Adrenal gland (tissue), 5 donors: ENCODE data around the gene PPP3CA.

Experiments
- POLR2A ChIP-seq, 2 donors: fragments of 450-650 bp; IDR thresholded peaks; one replicate each; pipeline ENCODE4 v1.6.1; 2017; ENCODE audit warnings: antibody characterized with exemption in 2 of 2, mild to moderate bottlenecking in 2 of 2, moderate library complexity in 1 of 2
- TF ChIP-seq, protein P1 (sequence below), 6 experiments: fragments of 450-650 bp in 4 of 6; fragments of 200-600 bp in 2 of 6; sonication (generic) in 1 of 6; IDR thresholded peaks; 1 replicate in 5 of 6; 2 replicates in 1 of 6; pipeline versions ENCODE4 v1.5.1 to v1.8.0; 2016 to 2021; ENCODE audit warnings: antibody characterized with exemption in 6 of 6, mild to moderate bottlenecking in 2 of 6, moderate library complexity in 1 of 6
- donor health status: DM: no; HTN: no; CAD: no.

DNA sequence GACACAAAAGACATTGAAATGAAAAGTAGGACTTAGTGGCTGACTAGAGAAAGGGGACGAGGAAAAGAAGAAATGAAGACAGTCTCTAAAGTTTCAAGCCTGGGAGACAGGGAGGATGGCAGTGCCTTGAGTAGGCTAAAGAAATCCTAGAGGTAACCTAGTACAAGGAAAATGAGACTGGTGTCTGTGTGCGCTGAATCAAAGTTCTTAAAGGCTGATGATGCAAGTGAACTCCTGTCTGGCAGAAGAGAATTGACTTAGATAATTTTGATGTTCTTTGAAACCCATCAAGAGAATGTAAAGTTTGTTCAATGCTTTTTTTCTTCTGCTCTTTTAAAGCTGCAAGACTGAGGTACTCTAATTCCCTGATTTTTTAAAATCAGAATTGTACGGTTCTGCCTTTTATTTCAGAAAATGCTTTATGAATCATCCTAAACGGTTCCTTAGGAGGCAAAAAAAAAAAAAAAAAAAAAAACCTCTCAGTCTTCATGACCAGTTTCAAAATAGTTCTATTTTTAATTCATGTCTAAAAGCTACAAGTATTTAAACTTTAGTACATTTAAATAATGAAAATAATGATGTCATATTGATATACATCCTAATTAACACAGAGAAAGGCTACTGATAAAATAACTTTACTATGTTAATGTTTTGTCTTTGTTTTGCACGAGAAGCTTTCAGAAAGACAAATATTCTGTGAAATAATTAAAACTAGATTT lies 189.8 kb downstream of the PPP3CA start:
- TF ChIP-seq, protein P1, sequence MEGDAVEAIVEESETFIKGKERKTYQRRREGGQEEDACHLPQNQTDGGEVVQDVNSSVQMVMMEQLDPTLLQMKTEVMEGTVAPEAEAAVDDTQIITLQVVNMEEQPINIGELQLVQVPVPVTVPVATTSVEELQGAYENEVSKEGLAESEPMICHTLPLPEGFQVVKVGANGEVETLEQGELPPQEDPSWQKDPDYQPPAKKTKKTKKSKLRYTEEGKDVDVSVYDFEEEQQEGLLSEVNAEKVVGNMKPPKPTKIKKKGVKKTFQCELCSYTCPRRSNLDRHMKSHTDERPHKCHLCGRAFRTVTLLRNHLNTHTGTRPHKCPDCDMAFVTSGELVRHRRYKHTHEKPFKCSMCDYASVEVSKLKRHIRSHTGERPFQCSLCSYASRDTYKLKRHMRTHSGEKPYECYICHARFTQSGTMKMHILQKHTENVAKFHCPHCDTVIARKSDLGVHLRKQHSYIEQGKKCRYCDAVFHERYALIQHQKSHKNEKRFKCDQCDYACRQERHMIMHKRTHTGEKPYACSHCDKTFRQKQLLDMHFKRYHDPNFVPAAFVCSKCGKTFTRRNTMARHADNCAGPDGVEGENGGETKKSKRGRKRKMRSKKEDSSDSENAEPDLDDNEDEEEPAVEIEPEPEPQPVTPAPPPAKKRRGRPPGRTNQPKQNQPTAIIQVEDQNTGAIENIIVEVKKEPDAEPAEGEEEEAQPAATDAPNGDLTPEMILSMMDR (IDR thresholded peaks at IDR 0.05) = no peak
- no peak for TF ChIP-seq POLR2A (IDR thresholded peaks at IDR 0.05)
